H54 (cell line): ENCODE results near the gene NFKBIL1.

Source experiments
- DNase-seq: peaks from one replicate; pipeline ENCODE4 v3.0.0; 2011; ENCODE audit warnings: low spot score, mixed read lengths; ENCODE audit not compliant: insufficient read length
- FAIRE-seq: peaks from 3 replicates; lab custom pipeline; 2011; peaks lifted over from hg19 to GRCh38; lab: Jason Lieb, UNC
- POLR2A ChIP-seq: IDR thresholded peaks from 2 replicates; pipeline ENCODE4 v1.6.1; 2011; ENCODE audit warnings: low read depth, mild to moderate bottlenecking, low read length

The NFKBIL1 gene

GRCh38 chr6:31559606-31559957 is 12.2 kb downstream of the NFKBIL1 start:
- FAIRE-seq: no peak
- no peak for TF ChIP-seq POLR2A
- DNase-seq: no peak

- TF ChIP-seq POLR2A: no peak
- FAIRE-seq: peak; percentile 69
- peak; percentile 83 for DNase-seq
Measured at GRCh38 chr6:31559958-31560696, 12.7 kb downstream of the NFKBIL1 start.

- no peak for TF ChIP-seq POLR2A
- FAIRE-seq (no peak), DNase-seq (no peak)
Measured at GRCh38 chr6:31560697-31561058, 13.3 kb downstream of the NFKBIL1 start.

- FAIRE-seq: no peak
- TF ChIP-seq POLR2A: no peak
- DNase-seq: no peak
Measured at GRCh38 chr6:31567531-31568370, 20.3 kb downstream of the NFKBIL1 start.

- FAIRE-seq (no peak), DNase-seq (no peak)
- no peak for TF ChIP-seq POLR2A
Measured at GRCh38 chr6:31568537-31568961, 21.1 kb downstream of the NFKBIL1 start.

GRCh38 chr6:31569861-31570536 is 22.6 kb downstream of the NFKBIL1 start:
- FAIRE-seq (no peak), DNase-seq (no peak)
- no peak for TF ChIP-seq POLR2A

GRCh38 chr6:31572041-31572911 is 24.9 kb downstream of the NFKBIL1 start, which contains the start of gene LTA:
Gene LTA, plus strand, starts transcription at chr6:31572289. Its CDS starts 454 bp downstream, at chr6:31572743.
- no peak for TF ChIP-seq POLR2A
- DNase-seq: no peak
- no peak for FAIRE-seq

GRCh38 chr6:31573239-31574105 is 26.1 kb downstream of the NFKBIL1 start:
- no peak for FAIRE-seq

GRCh38 chr6:31574106-31575061 is 27.0 kb downstream of the NFKBIL1 start:
- DNase-seq (no peak), FAIRE-seq (no peak)
- no peak for TF ChIP-seq POLR2A

More at GRCh38 chr6:31573239-31574105, 26.1 kb downstream of the NFKBIL1 start:
- no peak for TF ChIP-seq POLR2A
- no peak for DNase-seq

GRCh38 chr6:31575335-31575901 is 28.0 kb downstream of the NFKBIL1 start, which contains the start of gene TNF:
Gene TNF, plus strand, starts transcription at chr6:31575565. Its CDS starts 177 bp downstream, at chr6:31575742.
- no peak for DNase-seq

More at GRCh38 chr6:31575335-31575901, 28.0 kb downstream of the NFKBIL1 start, which contains the start of gene TNF:
- no peak for FAIRE-seq
- no peak for TF ChIP-seq POLR2A
